SK-N-MC (cell line): Measurements from ENCODE around the gene CFAP58.

Experiments
- DNase-seq: peaks from one replicate; pipeline ENCODE4 v3.0.0-alpha.2; 2011; ENCODE audit warnings: low read depth, low spot score
- H3K27ac ChIP-seq: fragments of 200-600 bp; sonication (generic); 2 replicates; pipeline ENCODE4 v1.5.1; 2016; ENCODE audit warnings: mixed run types
- H3K36me3 ChIP-seq: fragments of 200-600 bp; sonication (generic); 2 replicates; pipeline ENCODE4 v1.6.1; 2017; ENCODE audit warnings: antibody characterized with exemption, low read length, mixed read lengths; ENCODE audit not compliant: insufficient read depth
- H3K4me3 ChIP-seq: fragments of 200-600 bp; sonication (generic); 2 replicates; pipeline ENCODE4 v1.5.1; 2016
- H3K9ac ChIP-seq: fragments of 200-600 bp; sonication (generic); 2 replicates; pipeline ENCODE4 v1.8.0; 2017; ENCODE audit warnings: mixed run types, mixed read lengths; ENCODE audit not compliant: insufficient read length
- H3K9me3 ChIP-seq: fragments of 200-600 bp; sonication (generic); 2 replicates; pipeline ENCODE4 v1.6.1; 2017; ENCODE audit warnings: low read depth, mild to moderate bottlenecking, antibody characterized with exemption, low read length, moderate library complexity, mixed read lengths
- EZH2 ChIP-seq: fragments of 200-600 bp; sonication (generic); IDR thresholded peaks from one replicate; pipeline ENCODE4 v1.6.1; 2017; ENCODE audit warnings: antibody characterized with exemption
- FOXP2 ChIP-seq: optimal IDR thresholded peaks from 2 replicates; pipeline ENCODE3; 2011; ENCODE audit warnings: mild to moderate bottlenecking, moderate library complexity; ENCODE audit not compliant: insufficient read depth; ENCODE audit errors: extremely low read length, control extremely low read depth
- POLR2AphosphoS5 ChIP-seq: IDR thresholded peaks from 2 replicates; pipeline ENCODE4 v1.6.1; 2012; ENCODE audit warnings: mild to moderate bottlenecking, low read depth, low read length, borderline replicate concordance

The CFAP58 gene

DNA sequence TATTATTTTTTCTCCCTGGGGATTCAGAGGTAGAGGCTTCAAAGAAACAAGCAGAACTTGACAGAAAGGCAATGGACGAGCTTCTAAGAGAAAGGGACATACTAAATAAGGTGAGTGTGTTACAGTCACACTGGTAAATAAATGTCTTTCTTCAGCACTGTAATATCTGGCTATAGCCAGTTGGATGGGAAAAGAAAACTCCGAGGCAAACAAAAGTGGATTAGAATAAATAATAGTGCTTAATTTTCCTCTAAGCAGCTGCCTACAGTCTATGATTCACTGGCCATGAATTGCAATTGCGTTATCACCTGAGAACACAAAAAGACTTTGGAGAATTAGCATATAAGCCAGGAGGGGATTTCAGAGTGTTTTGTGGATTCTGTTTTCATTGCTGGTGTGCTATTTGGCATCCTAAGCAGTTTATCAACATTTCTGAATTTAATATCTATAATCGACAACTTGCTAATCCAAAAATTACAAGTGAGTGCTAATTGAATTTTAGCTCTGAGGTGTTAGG, 23.2 kb downstream of the CFAP58 start:
- Histone ChIP-seq H3K4me3 (no peak overlapping the region), H3K27ac (no peak overlapping the region), H3K9ac (no peak overlapping the region), H3K9me3 (no peaks in the 10 kb centered on the region), H3K36me3 (no peaks in the 10 kb centered on the region)
- DNase-seq: no peak
- TF ChIP-seq POLR2AphosphoS5 (no peak), FOXP2 (no peak), EZH2 (no peak)

DNA sequence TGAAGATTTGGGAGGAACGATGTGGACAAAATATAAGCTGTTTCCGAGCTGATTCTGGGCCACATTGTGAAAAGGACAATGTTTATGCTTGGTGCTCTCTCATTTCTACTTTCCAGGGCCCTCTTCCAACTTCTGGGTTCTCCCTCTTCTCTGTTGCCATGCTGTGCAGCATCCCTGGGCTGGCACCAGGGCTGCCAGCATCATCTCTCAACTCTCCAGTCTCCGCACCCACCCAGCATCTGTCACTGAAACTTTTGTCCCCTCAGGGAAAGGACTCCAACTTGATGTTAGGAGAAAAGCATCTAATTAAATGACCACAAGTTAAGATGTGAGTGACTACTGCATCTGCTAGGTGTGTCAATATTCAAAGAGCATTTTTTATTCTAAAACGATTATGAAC, 26.7 kb downstream of the CFAP58 start:
- Histone ChIP-seq H3K27ac (no peak overlapping the region), H3K36me3 (no peaks in the 10 kb centered on the region), H3K9me3 (no peaks in the 10 kb centered on the region), H3K4me3 (no peak overlapping the region), H3K9ac (no peak overlapping the region)
- no peak for TF ChIP-seq POLR2AphosphoS5
- no peak for DNase-seq

GRCh38 chr10:104387130-104387888, 33.7 kb downstream of the CFAP58 start:
- DNase-seq: no peak
- Histone ChIP-seq H3K4me3 (no peak overlapping the region), H3K9me3 (no peaks in the 10 kb centered on the region), H3K27ac (no peak overlapping the region), H3K36me3 (no peaks in the 10 kb centered on the region), H3K9ac (no peak overlapping the region)
- TF ChIP-seq POLR2AphosphoS5 (no peak), EZH2 (no peak), FOXP2 (no peak)

DNA sequence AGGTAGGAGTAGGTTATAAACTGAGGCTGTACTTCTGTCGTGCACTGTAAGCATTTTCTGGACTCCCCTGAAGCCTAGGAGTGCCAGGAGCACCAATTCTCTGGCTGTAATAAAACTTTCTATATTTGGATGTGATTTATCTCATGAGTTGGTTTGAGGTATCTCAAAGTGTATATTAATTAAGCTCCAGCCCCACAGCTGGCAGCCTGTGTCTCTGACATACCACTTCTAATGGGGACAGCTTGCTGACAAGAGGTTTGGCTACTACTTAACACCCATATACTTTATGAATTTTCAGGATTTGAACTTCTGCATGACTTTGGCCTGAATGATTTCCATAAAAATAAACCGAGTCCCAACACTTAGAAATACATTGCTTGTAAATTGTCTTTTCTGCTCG, 35.2 kb downstream of the CFAP58 start:
- no peak for TF ChIP-seq POLR2AphosphoS5
- TF ChIP-seq FOXP2: no peak
- TF ChIP-seq EZH2: no peak
- H3K27ac ChIP-seq: no peak overlapping the region
- no peaks in the 10 kb centered on the region for H3K36me3 ChIP-seq
- H3K9ac ChIP-seq: no peak overlapping the region
- H3K4me3 ChIP-seq: no peak overlapping the region
- no peak for DNase-seq
- no peaks in the 10 kb centered on the region for H3K9me3 ChIP-seq

GRCh38 chr10:104391150-104391968, 37.7 kb downstream of the CFAP58 start:
- no peak overlapping the region for H3K27ac ChIP-seq
- no peak for TF ChIP-seq POLR2AphosphoS5
- no peak for TF ChIP-seq FOXP2
- TF ChIP-seq EZH2: no peak
- no peak for DNase-seq
- no peaks in the 10 kb centered on the region for H3K36me3 ChIP-seq
- no peak overlapping the region for H3K9ac ChIP-seq
- no peak overlapping the region for H3K4me3 ChIP-seq
- H3K9me3 ChIP-seq: no peaks in the 10 kb centered on the region

DNA sequence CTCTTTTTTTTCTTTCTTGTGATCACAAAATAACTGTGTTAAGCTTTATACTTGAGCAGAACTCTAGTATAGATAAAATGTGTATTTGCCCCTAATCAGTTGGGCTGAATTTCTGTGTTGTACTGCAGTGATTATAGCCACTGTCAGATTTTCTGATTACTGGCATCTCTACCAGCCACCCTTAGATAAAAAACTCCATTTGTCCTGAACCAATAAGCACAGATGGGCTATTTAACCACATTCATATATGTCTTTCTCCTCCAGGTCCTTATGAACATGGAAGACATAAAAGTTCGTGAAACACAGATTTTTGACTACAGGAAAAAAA, 38.3 kb downstream of the CFAP58 start:
- H3K4me3 ChIP-seq: no peak overlapping the region
- DNase-seq: no peak
- no peaks in the 10 kb centered on the region for H3K9me3 ChIP-seq
- TF ChIP-seq FOXP2: no peak
- H3K9ac ChIP-seq: no peak overlapping the region
- no peak overlapping the region for H3K27ac ChIP-seq
- no peaks in the 10 kb centered on the region for H3K36me3 ChIP-seq

- no peak overlapping the region for H3K9ac ChIP-seq
- H3K36me3 ChIP-seq: no peaks in the 10 kb centered on the region
- no peak overlapping the region for H3K4me3 ChIP-seq
- DNase-seq: no peak
- no peak for TF ChIP-seq FOXP2
- TF ChIP-seq EZH2: no peak
- no peak for TF ChIP-seq POLR2AphosphoS5
- H3K9me3 ChIP-seq: no peaks in the 10 kb centered on the region
- no peak overlapping the region for H3K27ac ChIP-seq
Observed at GRCh38 chr10:104393387-104393786, 39.8 kb downstream of the CFAP58 start.

DNA sequence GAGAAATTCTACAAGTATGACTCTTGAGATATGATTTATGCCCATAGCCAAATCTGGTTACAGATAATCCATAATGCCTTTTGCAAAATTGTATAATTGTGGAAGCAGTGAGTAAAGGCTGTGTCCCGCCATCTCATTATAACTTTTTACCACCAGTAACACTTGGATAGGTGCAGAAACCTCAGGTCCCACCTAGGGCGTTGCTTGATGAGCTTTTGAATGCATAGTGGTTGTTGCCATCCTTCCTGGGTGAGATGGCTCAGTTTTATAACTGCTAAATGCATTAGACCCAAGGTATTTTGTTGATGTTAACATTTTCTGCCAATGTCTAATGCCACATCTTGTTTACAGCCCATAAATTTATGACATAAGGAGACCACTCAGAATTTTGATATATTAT, 42.9 kb downstream of the CFAP58 start:
- Histone ChIP-seq H3K27ac (no peak overlapping the region), H3K9ac (no peak overlapping the region), H3K4me3 (no peak overlapping the region), H3K9me3 (no peaks in the 10 kb centered on the region), H3K36me3 (no peaks in the 10 kb centered on the region)
- DNase-seq: no peak
- TF ChIP-seq POLR2AphosphoS5 (no peak), FOXP2 (no peak)

DNA sequence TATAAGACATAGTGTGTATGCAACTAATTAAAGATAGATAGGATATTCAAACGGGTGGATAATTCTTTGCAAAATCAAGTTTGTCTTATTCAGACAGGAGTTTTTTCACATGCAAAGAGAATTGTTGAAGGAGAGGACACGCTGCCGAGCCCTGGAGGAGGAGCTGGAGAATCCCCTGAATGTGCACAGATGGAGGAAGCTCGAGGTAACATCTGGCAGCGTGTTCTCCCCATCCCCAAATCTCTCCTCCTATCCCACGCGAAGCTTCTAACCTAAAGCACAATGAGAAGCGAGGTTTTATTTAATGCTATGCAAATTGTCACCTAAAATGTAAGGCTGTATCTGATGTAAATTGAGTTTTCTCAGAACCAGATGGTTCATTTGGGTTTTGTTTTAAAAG, 50.0 kb downstream of the CFAP58 start:
- H3K27ac ChIP-seq: no peak overlapping the region
- no peak for TF ChIP-seq EZH2
- TF ChIP-seq POLR2AphosphoS5: no peak
- no peak for TF ChIP-seq FOXP2
- no peaks in the 10 kb centered on the region for H3K36me3 ChIP-seq
- H3K9me3 ChIP-seq: no peaks in the 10 kb centered on the region
- no peak overlapping the region for H3K4me3 ChIP-seq
- no peak overlapping the region for H3K9ac ChIP-seq
- no peak for DNase-seq
